SU-DHL-6 (cell line): ENCODE data around the gene SLC9C1.

ENCODE experiments used
- EZH2phosphoT487 ChIP-seq: fragments of 200-600 bp; sonication (generic), shearing (Covaris generic); conservative IDR thresholded peaks from 2 replicates; pipeline ENCODE4 v1.6.1; 2018; ENCODE audit warnings: mild to moderate bottlenecking, antibody characterized with exemption, low read length, moderate library complexity, mixed read lengths
- TF ChIP-seq, protein P1 (sequence below): fragments of 200-600 bp; sonication (generic); IDR thresholded peaks from one replicate; pipeline ENCODE4 v1.5.1; 2017; ENCODE audit warnings: antibody characterized with exemption, mild to moderate bottlenecking, low read length, moderate library complexity; ENCODE audit not compliant: insufficient read depth, poor library complexity, severe bottlenecking

DNA sequence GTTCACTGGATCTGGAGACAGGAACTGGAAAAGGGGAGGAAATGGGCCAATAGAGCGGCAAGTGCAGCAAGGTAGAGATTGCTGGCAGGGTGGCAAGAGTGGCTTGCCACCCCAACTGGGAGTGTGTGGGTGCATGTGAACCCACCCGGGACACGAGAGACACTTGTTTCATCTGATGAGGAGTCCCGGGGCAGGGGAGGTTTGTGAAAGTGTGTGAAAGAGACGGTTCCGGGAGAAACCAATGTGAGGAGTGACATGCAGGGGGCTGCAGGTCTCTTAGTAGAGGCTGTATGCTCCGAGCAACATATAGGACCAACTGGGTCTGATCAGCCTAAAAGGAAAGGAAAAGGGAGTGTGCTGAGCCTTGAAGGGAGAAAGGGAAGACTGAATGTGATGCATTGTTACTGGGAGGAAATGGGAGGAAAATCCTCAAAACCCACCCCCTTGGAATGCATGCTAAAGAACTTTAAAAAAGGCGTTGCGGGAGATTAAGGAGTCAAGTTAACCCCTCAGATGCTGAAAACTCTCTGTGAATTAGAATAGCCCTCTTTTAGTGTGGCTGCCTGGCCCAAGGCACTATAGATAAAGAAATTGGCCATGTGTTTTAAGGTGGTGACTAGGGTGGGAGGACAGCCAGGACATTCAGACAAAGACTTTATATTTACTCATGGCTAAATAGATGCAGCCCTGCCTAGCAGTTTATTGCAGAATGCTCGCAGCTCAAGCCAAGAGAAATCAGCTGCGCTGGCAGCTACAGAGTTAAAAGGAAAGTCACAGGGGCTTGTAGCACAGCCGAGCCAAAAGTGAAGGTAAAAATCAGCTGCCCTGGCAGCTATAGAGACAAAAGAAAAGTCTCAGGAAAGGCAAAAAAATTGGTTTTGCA, 9.1 kb upstream of the SLC9C1 start:
- TF ChIP-seq, protein P1, sequence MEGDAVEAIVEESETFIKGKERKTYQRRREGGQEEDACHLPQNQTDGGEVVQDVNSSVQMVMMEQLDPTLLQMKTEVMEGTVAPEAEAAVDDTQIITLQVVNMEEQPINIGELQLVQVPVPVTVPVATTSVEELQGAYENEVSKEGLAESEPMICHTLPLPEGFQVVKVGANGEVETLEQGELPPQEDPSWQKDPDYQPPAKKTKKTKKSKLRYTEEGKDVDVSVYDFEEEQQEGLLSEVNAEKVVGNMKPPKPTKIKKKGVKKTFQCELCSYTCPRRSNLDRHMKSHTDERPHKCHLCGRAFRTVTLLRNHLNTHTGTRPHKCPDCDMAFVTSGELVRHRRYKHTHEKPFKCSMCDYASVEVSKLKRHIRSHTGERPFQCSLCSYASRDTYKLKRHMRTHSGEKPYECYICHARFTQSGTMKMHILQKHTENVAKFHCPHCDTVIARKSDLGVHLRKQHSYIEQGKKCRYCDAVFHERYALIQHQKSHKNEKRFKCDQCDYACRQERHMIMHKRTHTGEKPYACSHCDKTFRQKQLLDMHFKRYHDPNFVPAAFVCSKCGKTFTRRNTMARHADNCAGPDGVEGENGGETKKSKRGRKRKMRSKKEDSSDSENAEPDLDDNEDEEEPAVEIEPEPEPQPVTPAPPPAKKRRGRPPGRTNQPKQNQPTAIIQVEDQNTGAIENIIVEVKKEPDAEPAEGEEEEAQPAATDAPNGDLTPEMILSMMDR = no peak
- no peak for TF ChIP-seq EZH2phosphoT487
